Trophoblast cell (in vitro differentiated cells and primary cell): ENCODE data around the gene MCEE.

Experiments
- DNase-seq, 2 donors: peaks; one replicate each; pipeline ENCODE4 v3.0.0-alpha.2; 2016
- H2AFZ ChIP-seq: 2 replicates; pipeline ENCODE4 v1.6.1; 2013; ENCODE audit warnings: low read length, moderate library complexity, mild to moderate bottlenecking; ENCODE audit not compliant: insufficient read depth, poor library complexity
- H2AK5ac ChIP-seq: 2 replicates; pipeline ENCODE4 v1.6.1; 2013; ENCODE audit warnings: mild to moderate bottlenecking, low read length
- H2BK120ac ChIP-seq: 2 replicates; pipeline ENCODE4 v1.6.1; 2013; ENCODE audit warnings: low read length, mild to moderate bottlenecking, moderate library complexity; ENCODE audit not compliant: insufficient read depth, poor library complexity
- H2BK12ac ChIP-seq: 2 replicates; pipeline ENCODE4 v1.6.1; 2013; ENCODE audit warnings: mild to moderate bottlenecking, low read length, moderate library complexity
- H2BK5ac ChIP-seq: 2 replicates; pipeline ENCODE4 v1.6.1; 2013; ENCODE audit warnings: low read length, low read depth, moderate library complexity, mild to moderate bottlenecking; ENCODE audit not compliant: poor library complexity
- H3K14ac ChIP-seq: 2 replicates; pipeline ENCODE4 v1.6.1; 2013; ENCODE audit warnings: mild to moderate bottlenecking, low read length
- H3K18ac ChIP-seq: 2 replicates; pipeline ENCODE4 v1.6.1; 2013; ENCODE audit warnings: mild to moderate bottlenecking, low read length
- H3K23ac ChIP-seq: 2 replicates; pipeline ENCODE4 v1.6.1; 2013; ENCODE audit warnings: low read length
- H3K27ac ChIP-seq: 2 replicates; pipeline ENCODE4 v1.5.1; 2013; ENCODE audit warnings: low read depth, mild to moderate bottlenecking, inconsistent platforms, low read length, moderate library complexity
- H3K27me3 ChIP-seq: 2 replicates; pipeline ENCODE4 v1.6.1; 2013; ENCODE audit warnings: inconsistent platforms, mild to moderate bottlenecking, low read length, moderate library complexity; ENCODE audit not compliant: insufficient read depth
- H3K36me3 ChIP-seq, 2 experiments: 1 replicate in 1 of 2; 2 replicates in 1 of 2; pipeline ENCODE4 v1.6.1; 2013; ENCODE audit warnings: low read length in 2 of 2, mild to moderate bottlenecking in 2 of 2, moderate library complexity in 1 of 2; ENCODE audit not compliant: insufficient read depth in 2 of 2, control insufficient read depth in 1 of 2
- H3K4ac ChIP-seq: 2 replicates; pipeline ENCODE4 v1.6.1; 2013; ENCODE audit warnings: low read depth, mild to moderate bottlenecking, low read length, moderate library complexity
- H3K4me1 ChIP-seq, 2 experiments: 1 replicate in 1 of 2; 2 replicates in 1 of 2; pipeline ENCODE4 v1.6.1; 2013; ENCODE audit warnings: low read length in 2 of 2, mild to moderate bottlenecking in 2 of 2, moderate library complexity in 1 of 2; ENCODE audit not compliant: insufficient read depth in 2 of 2, control insufficient read depth in 1 of 2
- H3K4me2 ChIP-seq: 2 replicates; pipeline ENCODE4 v1.6.1; 2013; ENCODE audit warnings: inconsistent platforms, mild to moderate bottlenecking, low read length, moderate library complexity
- H3K4me3 ChIP-seq: 2 replicates; pipeline ENCODE4 v1.5.1; 2013; ENCODE audit warnings: mild to moderate bottlenecking, low read depth, low read length, inconsistent platforms
- H3K79me1 ChIP-seq: one replicate; pipeline ENCODE4 v1.6.1; 2013; ENCODE audit warnings: low read length
- H3K79me2 ChIP-seq: 2 replicates; pipeline ENCODE4 v1.6.1; 2013; ENCODE audit warnings: low read length, mild to moderate bottlenecking; ENCODE audit not compliant: control insufficient read depth, insufficient read depth, poor library complexity
- H3K9ac ChIP-seq: 2 replicates; pipeline ENCODE4 v1.6.1; 2013; ENCODE audit warnings: mild to moderate bottlenecking, low read length
- H3K9me3 ChIP-seq: 2 replicates; pipeline ENCODE4 v1.6.1; 2013; ENCODE audit warnings: low read depth, mild to moderate bottlenecking, control low read depth, inconsistent platforms, low read length; ENCODE audit not compliant: insufficient read depth
- H4K12ac ChIP-seq: 2 replicates; pipeline ENCODE4 v1.6.1; 2013; ENCODE audit warnings: low read depth, mild to moderate bottlenecking, low read length, moderate library complexity
- H4K8ac ChIP-seq: 2 replicates; pipeline ENCODE4 v1.6.1; 2013; ENCODE audit warnings: low read depth, mild to moderate bottlenecking, low read length, moderate library complexity
- H4K91ac ChIP-seq: one replicate; pipeline ENCODE4 v1.6.1; 2013; ENCODE audit warnings: low read depth, mild to moderate bottlenecking, low read length, moderate library complexity
- WGBS: extraction: QIAGEN DNeasy Blood & Tissue Kit; methylation state at CpG from one replicate; pipeline ENCODE4 v1.1.7; 2013; ENCODE audit warnings: missing lambda C conversion rate; ENCODE audit not compliant: insufficient read length, insufficient coverage; ENCODE audit errors: extremely low coverage; 5-methylcytosine and 5-hydroxymethylcytosine counted together

Gene MCEE

DNA sequence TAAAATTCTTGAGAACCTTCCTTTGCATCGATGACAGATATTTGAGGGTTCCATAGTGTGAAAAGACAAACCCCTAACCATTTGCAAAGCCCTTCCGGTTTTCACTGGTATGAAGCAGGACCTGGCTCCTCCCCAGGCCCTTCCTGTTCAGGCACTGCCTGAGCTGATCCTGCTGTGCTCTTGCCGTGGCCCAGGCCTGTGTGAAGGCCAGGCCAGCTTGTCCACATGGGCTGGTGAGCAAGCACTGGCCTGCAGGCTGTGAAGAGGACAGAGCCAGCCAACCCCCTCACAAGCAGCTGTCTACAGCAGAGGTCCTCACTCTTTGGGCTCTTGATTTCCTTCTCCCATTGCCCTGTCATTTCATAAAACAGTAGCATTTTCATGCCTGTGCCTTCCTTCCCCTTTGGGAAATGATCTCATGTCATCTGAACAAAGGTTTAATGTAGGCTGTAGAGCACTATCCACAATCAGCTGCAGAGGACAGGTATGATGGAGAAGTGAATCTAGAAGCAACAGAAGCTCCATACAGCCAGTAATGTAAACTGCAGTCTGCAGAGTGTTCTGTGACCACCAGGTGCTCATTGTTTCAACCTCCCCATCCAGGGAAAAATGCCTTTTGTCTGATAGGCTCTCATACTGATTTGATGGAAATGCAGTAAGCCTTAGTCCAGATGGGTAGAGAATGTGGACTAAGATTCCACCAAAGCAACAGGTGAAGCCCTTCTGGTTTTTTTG is 20.2 kb upstream of the MCEE start:
- H3K4me1 ChIP-seq = no peaks in the 10 kb centered on the region
- H3K9me3 ChIP-seq = no peaks in the 10 kb centered on the region
- H2AK5ac ChIP-seq = no peak overlapping the region
- no peak overlapping the region for H3K23ac ChIP-seq
- H3K14ac ChIP-seq = no peak overlapping the region
- H2AFZ ChIP-seq = no peak overlapping the region
- no peaks in the 10 kb centered on the region for H3K79me1 ChIP-seq
- no peak overlapping the region for H3K4me3 ChIP-seq
- no peaks in the 10 kb centered on the region for H3K27me3 ChIP-seq
- H3K9ac ChIP-seq = no peak overlapping the region
- H3K4me2 ChIP-seq = no peak overlapping the region
- no peak overlapping the region for H3K27ac ChIP-seq
- DNase-seq = no peak
- no peak overlapping the region for H2BK5ac ChIP-seq
- H3K4ac ChIP-seq = no peak overlapping the region
- peaks cover 17 to 29% of the 10 kb centered on the region in 2 experiments for H3K36me3 ChIP-seq
- WGBS = no CpG with 5 or more reads among the region's 3 CpGs
- H3K18ac ChIP-seq = no peak overlapping the region
- H4K12ac ChIP-seq = no peak overlapping the region
- no peak overlapping the region for H2BK12ac ChIP-seq
- H4K8ac ChIP-seq = no peak overlapping the region
- H4K91ac ChIP-seq = no peak overlapping the region
- no peaks in the 10 kb centered on the region for H3K79me2 ChIP-seq
- no peak overlapping the region for H2BK120ac ChIP-seq

DNA sequence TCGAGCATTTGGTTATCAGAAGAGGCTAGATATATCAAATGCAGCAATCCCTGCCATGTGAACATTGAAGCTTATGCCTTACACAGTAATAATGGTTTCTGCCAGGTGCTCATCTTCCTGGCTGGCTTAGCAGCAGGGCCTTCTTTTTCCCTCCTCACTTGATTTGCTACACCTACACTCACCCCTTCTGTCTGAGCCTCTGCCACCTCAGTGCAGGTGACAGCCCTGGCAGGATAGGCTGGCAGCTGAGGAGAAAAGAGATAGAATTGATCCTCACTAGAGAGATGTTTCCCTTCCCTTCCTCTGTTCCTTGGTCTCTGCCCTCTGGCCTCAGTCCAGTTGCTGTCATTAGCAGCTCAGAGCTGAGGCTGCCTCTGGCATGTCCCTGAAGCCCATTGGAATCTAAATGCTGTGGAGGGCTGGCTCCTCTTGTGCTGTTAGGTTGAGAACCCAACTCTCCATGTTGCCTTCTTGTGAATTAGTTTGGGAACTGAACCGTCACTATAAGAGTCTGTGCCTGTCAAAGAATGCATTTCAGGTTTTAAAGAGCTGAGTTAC is 18.6 kb upstream of the MCEE start:
- H3K36me3 ChIP-seq = peaks cover 22 to 41% of the 10 kb centered on the region in 2 experiments
- no peak overlapping the region for H3K14ac ChIP-seq
- no peak overlapping the region for H2BK120ac ChIP-seq
- no peak overlapping the region for H3K9ac ChIP-seq
- H2AFZ ChIP-seq = no peak overlapping the region
- no peaks in the 10 kb centered on the region for H3K4me1 ChIP-seq
- no peak overlapping the region for H2BK5ac ChIP-seq
- no peak overlapping the region for H3K4me2 ChIP-seq
- H3K4me3 ChIP-seq = no peak overlapping the region
- no peak overlapping the region for H2AK5ac ChIP-seq
- no peak overlapping the region for H4K91ac ChIP-seq
- no peak overlapping the region for H3K23ac ChIP-seq
- DNase-seq = no peak
- no peaks in the 10 kb centered on the region for H3K79me1 ChIP-seq
- H2BK12ac ChIP-seq = no peak overlapping the region
- no CpG with 5 or more reads among the region's 2 CpGs for WGBS
- H3K4ac ChIP-seq = no peak overlapping the region
- H3K27me3 ChIP-seq = no peaks in the 10 kb centered on the region
- H4K8ac ChIP-seq = no peak overlapping the region
- no peak overlapping the region for H3K18ac ChIP-seq
- H3K27ac ChIP-seq = no peak overlapping the region
- H3K79me2 ChIP-seq = no peaks in the 10 kb centered on the region
- no peaks in the 10 kb centered on the region for H3K9me3 ChIP-seq
- no peak overlapping the region for H4K12ac ChIP-seq

DNA sequence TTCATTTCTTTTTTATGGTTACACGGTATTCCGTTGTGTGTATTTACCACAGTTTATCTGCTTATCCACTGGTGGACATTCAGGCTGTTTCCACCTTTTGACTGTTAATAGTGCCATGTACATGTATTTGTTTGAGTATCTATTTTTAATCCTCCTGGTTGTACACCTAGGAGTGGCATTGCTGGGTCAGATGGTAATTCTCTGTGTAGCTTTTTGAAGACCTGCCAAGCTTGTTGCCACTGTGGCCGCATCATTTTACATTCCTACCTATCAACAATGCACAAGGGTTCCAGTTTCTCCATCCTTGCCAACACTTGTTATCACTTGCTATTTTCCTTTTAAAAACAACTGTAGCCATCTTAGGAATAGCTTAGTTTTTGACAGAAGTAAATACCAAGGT is 13.8 kb upstream of the MCEE start:
- H4K8ac ChIP-seq = no peak overlapping the region
- H3K27ac ChIP-seq = no peak overlapping the region
- H2AK5ac ChIP-seq = no peak overlapping the region
- no peak overlapping the region for H3K18ac ChIP-seq
- H3K4me3 ChIP-seq = no peak overlapping the region
- no peaks in the 10 kb centered on the region for H3K4me1 ChIP-seq
- WGBS = no CpG with 5 or more reads among the region's 3 CpGs
- H3K14ac ChIP-seq = no peak overlapping the region
- H2BK120ac ChIP-seq = no peak overlapping the region
- H3K79me1 ChIP-seq = no peaks in the 10 kb centered on the region
- H2BK12ac ChIP-seq = no peak overlapping the region
- H2BK5ac ChIP-seq = no peak overlapping the region
- no peak overlapping the region for H4K91ac ChIP-seq
- H3K36me3 ChIP-seq = peaks cover 34 to 45% of the 10 kb centered on the region in 2 experiments
- no peak overlapping the region for H3K23ac ChIP-seq
- H3K79me2 ChIP-seq = no peaks in the 10 kb centered on the region
- H4K12ac ChIP-seq = no peak overlapping the region
- H3K4ac ChIP-seq = no peak overlapping the region
- H3K4me2 ChIP-seq = no peak overlapping the region
- H3K27me3 ChIP-seq = no peaks in the 10 kb centered on the region
- no peak for DNase-seq
- no peak overlapping the region for H3K9ac ChIP-seq
- H3K9me3 ChIP-seq = no peaks in the 10 kb centered on the region
- H2AFZ ChIP-seq = no peak overlapping the region

DNA sequence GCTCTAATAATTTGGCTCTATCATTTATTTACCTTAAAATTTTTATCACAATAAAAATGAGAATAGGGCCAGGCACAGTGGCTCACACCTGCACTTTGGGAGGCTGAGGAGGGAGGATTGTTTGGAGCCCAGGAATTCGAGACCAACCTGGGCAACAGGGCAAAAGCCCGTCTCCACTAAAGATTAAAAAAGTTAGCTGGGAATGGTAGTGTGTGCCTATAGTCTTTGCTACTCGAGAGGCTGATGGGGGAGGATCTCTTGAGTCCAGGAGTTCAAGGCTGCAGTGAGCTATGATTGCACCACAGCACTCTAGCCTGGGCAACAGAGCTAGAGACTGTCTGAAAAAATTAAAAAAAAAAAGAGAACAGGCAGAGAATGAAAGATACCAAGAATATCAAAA is 6.1 kb upstream of the MCEE start:
- H3K4me3 ChIP-seq = no peak overlapping the region
- peaks cover 3 to 5% of the 10 kb centered on the region in 2 experiments for H3K4me1 ChIP-seq
- H4K91ac ChIP-seq = no peak overlapping the region
- H3K79me2 ChIP-seq = peaks cover 2% of the 10 kb centered on the region
- no peak overlapping the region for H4K8ac ChIP-seq
- no peak for DNase-seq
- H3K9me3 ChIP-seq = no peaks in the 10 kb centered on the region
- H3K18ac ChIP-seq = no peak overlapping the region
- H3K36me3 ChIP-seq = peaks cover 34% of the 10 kb centered on the region in 2 experiments
- H3K27me3 ChIP-seq = no peaks in the 10 kb centered on the region
- no peak overlapping the region for H2AK5ac ChIP-seq
- no peak overlapping the region for H3K4me2 ChIP-seq
- no peak overlapping the region for H2BK120ac ChIP-seq
- no peak overlapping the region for H3K4ac ChIP-seq
- WGBS = no CpG with 5 or more reads among the region's 3 CpGs
- H2BK12ac ChIP-seq = no peak overlapping the region
- no peak overlapping the region for H3K14ac ChIP-seq
- no peaks in the 10 kb centered on the region for H3K79me1 ChIP-seq
- no peak overlapping the region for H4K12ac ChIP-seq
- no peak overlapping the region for H3K23ac ChIP-seq
- no peak overlapping the region for H2AFZ ChIP-seq
- H3K9ac ChIP-seq = no peak overlapping the region
- H2BK5ac ChIP-seq = no peak overlapping the region
- H3K27ac ChIP-seq = no peak overlapping the region
